PC-9 (cell line): ENCODE results near the gene FABP1. TPM values are rescaled to one million over a fixed set of nuclear protein-coding genes. Genes with fewer than 3 reads are reported as not detected.

Experiments
- BruUV-seq: library from RNA; stranded (reverse); fragments of 400-500 nt; replicated peaks from 2 replicates; lab custom pipeline; 2021; lab: Mats Ljungman, UMichigan
- CTCF ChIA-PET: fragments of 300-600 bp; sonication (Branson Sonifier 250); formaldehyde crosslinking; loops from one replicate; lab custom pipeline; 2022; ENCODE audit warnings: antibody characterized with exemption; lab: Charles Lee
- POLR2A ChIA-PET: fragments of 300-600 bp; sonication (Branson Sonifier 250); formaldehyde crosslinking; loops from one replicate; lab custom pipeline; 2022; ENCODE audit warnings: antibody characterized with exemption; ENCODE audit not compliant: unreplicated experiment; lab: Charles Lee
- DNase-seq, 2 experiments: peaks; one replicate each; pipeline versions ENCODE4 v3.0.0 to v3.0.0-alpha.2; 2015 to 2022; ENCODE audit warnings: mixed read lengths in 1 of 2
- H2AFZ ChIP-seq: fragments of 200-600 bp; sonication (generic); 2 replicates; pipeline ENCODE4 v1.8.1; 2017; ENCODE audit warnings: antibody characterized with exemption
- H3F3A ChIP-seq: fragments of 200-600 bp; sonication (generic); 2 replicates; pipeline ENCODE4 v1.8.1; 2017; ENCODE audit warnings: antibody characterized with exemption, mild to moderate bottlenecking, low read depth; ENCODE audit not compliant: insufficient read depth
- H3K27ac ChIP-seq: fragments of 200-600 bp; sonication (generic); 2 replicates; pipeline ENCODE4 v1.6.1; 2016; ENCODE audit warnings: mixed run types
- H3K27me3 ChIP-seq: fragments of 200-600 bp; sonication (generic); 2 replicates; pipeline ENCODE4 v1.6.1; 2016; ENCODE audit warnings: low read depth, mixed run types; ENCODE audit not compliant: insufficient read depth
- H3K36me3 ChIP-seq: fragments of 200-600 bp; sonication (generic); 2 replicates; pipeline ENCODE4 v1.6.1; 2016; ENCODE audit warnings: low read depth, mixed run types
- H3K4me1 ChIP-seq: fragments of 200-600 bp; sonication (generic); replicated peaks from 2 replicates; pipeline ENCODE4 v1.6.1; 2016; ENCODE audit warnings: mixed run types; ENCODE audit not compliant: insufficient read depth
- H3K4me2 ChIP-seq: fragments of 200-600 bp; sonication (generic); 2 replicates; pipeline ENCODE4 v1.6.1; 2017; ENCODE audit warnings: mixed run types
- H3K4me3 ChIP-seq: fragments of 200-600 bp; sonication (generic); 2 replicates; pipeline ENCODE4 v1.6.1; 2016; ENCODE audit warnings: mixed run types
- H3K79me2 ChIP-seq: fragments of 200-600 bp; sonication (generic); 2 replicates; pipeline ENCODE4 v1.6.1; 2017; ENCODE audit warnings: low read depth, mixed run types
- H3K9me2 ChIP-seq: fragments of 200-600 bp; sonication (generic); 2 replicates; pipeline ENCODE4 v1.8.1; 2017; ENCODE audit warnings: mild to moderate bottlenecking; ENCODE audit not compliant: insufficient read depth
- H3K9me3 ChIP-seq: fragments of 200-600 bp; sonication (generic); 2 replicates; pipeline ENCODE4 v1.8.1; 2016; ENCODE audit warnings: low read depth; ENCODE audit not compliant: insufficient read depth
- H4K20me1 ChIP-seq: fragments of 200-600 bp; sonication (generic); 2 replicates; pipeline ENCODE4 v1.8.1; 2017; ENCODE audit not compliant: insufficient read depth
- EZH2 ChIP-seq: fragments of 200-600 bp; sonication (generic); IDR thresholded peaks from 2 replicates; pipeline ENCODE4 v1.8.0; 2017; ENCODE audit warnings: antibody characterized with exemption, low read depth
- intact Hi-C: fragments of 100-400 bp; cut with micrococcal nuclease; formaldehyde crosslinking; loops from one replicate; pipeline ENCODE4 v1.10.0; 2022; ENCODE audit not compliant: unreplicated experiment
- total RNA-seq: library from RNA; stranded (reverse); gene quantifications from 2 replicates; pipeline ENCODE4 v1.2.3, GENCODE V29; 2021
- TF ChIP-seq, protein P1 (sequence below): fragments of 200-600 bp; sonication (generic); conservative IDR thresholded peaks from 2 replicates; pipeline ENCODE4 v1.6.1; 2017; ENCODE audit warnings: mixed run types, antibody characterized with exemption, mild to moderate bottlenecking, moderate library complexity

Gene FABP1
- total RNA-seq, 1 experiment from 2014 or later, result not detected

DNA sequence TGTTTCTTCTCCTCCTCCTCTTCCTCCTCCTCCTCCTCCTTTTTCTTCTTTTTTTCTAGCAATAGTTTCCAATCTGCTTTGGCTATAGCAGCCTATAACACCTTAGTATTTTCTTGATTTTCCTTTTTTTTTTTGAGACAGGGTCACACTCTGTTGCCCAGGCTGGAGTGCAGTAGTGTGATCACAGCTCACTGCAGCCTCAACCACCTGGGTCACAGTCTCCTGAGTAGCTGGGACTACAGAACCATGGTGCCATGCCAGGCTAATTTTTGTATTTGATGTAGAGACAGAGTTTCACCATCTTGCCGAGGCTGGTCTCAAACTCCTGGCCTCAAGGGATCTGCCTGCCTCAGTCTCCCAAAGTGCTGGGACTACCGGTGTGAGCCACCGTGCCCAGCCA, 31.6 kb upstream of the FABP1 start:
- no peak for DNase-seq
- Histone ChIP-seq H3K9me2 (no peaks in the 10 kb centered on the region), H3K79me2 (no peaks in the 10 kb centered on the region), H3K36me3 (no peaks in the 10 kb centered on the region), H4K20me1 (no peaks in the 10 kb centered on the region), H3K4me2 (no peak overlapping the region), H3K4me3 (no peak overlapping the region), H3K4me1 (no peaks in the 10 kb centered on the region), H3K9me3 (no peaks in the 10 kb centered on the region), H3K27ac (no peak overlapping the region), H3K27me3 (peaks cover 8% of the 10 kb centered on the region), H3F3A (no peaks in the 10 kb centered on the region), H2AFZ (no peak overlapping the region)
- no TSS peak for BruUV-seq
- ChIA-PET POLR2A (no interaction called here), CTCF (interaction anchor here (2.2 kb wide), 1 partner anchor 99 kb away, joined by 20 read pairs; no protein-coding TSS in a partner anchor)
- intact Hi-C loops, result no loop called here
- TF ChIP-seq EZH2, result no peak

- CTCF ChIA-PET, result no interaction called here
- no peak overlapping the region for H2AFZ ChIP-seq
Observed at GRCh38 chr2:88148929-88149438, 21.1 kb upstream of the FABP1 start.

GRCh38 chr2:88147145-88147544, 19.3 kb upstream of the FABP1 start:
- CTCF ChIA-PET, result no interaction called here
- no peak for TF ChIP-seq EZH2
- TF ChIP-seq, protein P1, sequence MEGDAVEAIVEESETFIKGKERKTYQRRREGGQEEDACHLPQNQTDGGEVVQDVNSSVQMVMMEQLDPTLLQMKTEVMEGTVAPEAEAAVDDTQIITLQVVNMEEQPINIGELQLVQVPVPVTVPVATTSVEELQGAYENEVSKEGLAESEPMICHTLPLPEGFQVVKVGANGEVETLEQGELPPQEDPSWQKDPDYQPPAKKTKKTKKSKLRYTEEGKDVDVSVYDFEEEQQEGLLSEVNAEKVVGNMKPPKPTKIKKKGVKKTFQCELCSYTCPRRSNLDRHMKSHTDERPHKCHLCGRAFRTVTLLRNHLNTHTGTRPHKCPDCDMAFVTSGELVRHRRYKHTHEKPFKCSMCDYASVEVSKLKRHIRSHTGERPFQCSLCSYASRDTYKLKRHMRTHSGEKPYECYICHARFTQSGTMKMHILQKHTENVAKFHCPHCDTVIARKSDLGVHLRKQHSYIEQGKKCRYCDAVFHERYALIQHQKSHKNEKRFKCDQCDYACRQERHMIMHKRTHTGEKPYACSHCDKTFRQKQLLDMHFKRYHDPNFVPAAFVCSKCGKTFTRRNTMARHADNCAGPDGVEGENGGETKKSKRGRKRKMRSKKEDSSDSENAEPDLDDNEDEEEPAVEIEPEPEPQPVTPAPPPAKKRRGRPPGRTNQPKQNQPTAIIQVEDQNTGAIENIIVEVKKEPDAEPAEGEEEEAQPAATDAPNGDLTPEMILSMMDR, result no peak

More at GRCh38 chr2:88148929-88149438, 21.1 kb upstream of the FABP1 start:
- Histone ChIP-seq H3K9me2 (no peaks in the 10 kb centered on the region), H3K4me2 (no peak overlapping the region), H3K27me3 (peaks cover 14% of the 10 kb centered on the region), H3F3A (no peaks in the 10 kb centered on the region), H3K9me3 (0 out of 2 replicates have a peak, but pooled peaks cover 5% of the 10 kb centered on the region), H3K36me3 (no peaks in the 10 kb centered on the region), H3K4me3 (no peak overlapping the region), H3K27ac (no peak overlapping the region), H3K79me2 (no peaks in the 10 kb centered on the region), H3K4me1 (no peaks in the 10 kb centered on the region; the same call in 1 of the 2 replicates), H4K20me1 (no peaks in the 10 kb centered on the region)
- no peak for DNase-seq
- POLR2A ChIA-PET, result no interaction called here
- no peak for TF ChIP-seq EZH2
- TF ChIP-seq, protein P1, result no peak
- intact Hi-C loops, result no loop called here
- no TSS peak for BruUV-seq

More at GRCh38 chr2:88147145-88147544, 19.3 kb upstream of the FABP1 start:
- Histone ChIP-seq H3F3A (no peaks in the 10 kb centered on the region), H3K9me2 (no peaks in the 10 kb centered on the region), H2AFZ (no peak overlapping the region), H3K36me3 (no peaks in the 10 kb centered on the region), H3K4me2 (no peak overlapping the region), H3K9me3 (0 out of 2 replicates have a peak, but pooled peaks cover 5% of the 10 kb centered on the region), H3K27ac (no peak overlapping the region), H3K4me1 (no peaks in the 10 kb centered on the region), H4K20me1 (no peaks in the 10 kb centered on the region), H3K27me3 (peaks cover 30% of the 10 kb centered on the region), H3K79me2 (no peaks in the 10 kb centered on the region), H3K4me3 (no peak overlapping the region)
- POLR2A ChIA-PET, result no interaction called here
- DNase-seq, result no peak
- intact Hi-C loops, result no loop called here
- BruUV-seq, result no TSS peak
